Right lobe of liver (tissue), 4 donors: ENCODE measurements around the gene HNRNPLL.

ENCODE experiments used
- POLR2A ChIP-seq: fragments of 450-650 bp; IDR thresholded peaks from one replicate; pipeline ENCODE4 v1.6.1; 2017; ENCODE audit warnings: antibody characterized with exemption, mild to moderate bottlenecking
- TF ChIP-seq, protein P1 (sequence below), 4 donors: fragments of 200-600 bp in 3 of 4; fragments of 450-650 bp in 1 of 4; IDR thresholded peaks; one replicate each; pipeline versions ENCODE4 v1.5.1 to v1.8.0; 2016 to 2022; ENCODE audit warnings: antibody characterized with exemption in 4 of 4, mild to moderate bottlenecking in 2 of 4
- donor health status: DM: no; HTN: no; CAD: no.
- donor health status: DM: no; HTN: no; CAD: no.
- donor health status: DM: no; HTN: yes; CAD: no.

DNA sequence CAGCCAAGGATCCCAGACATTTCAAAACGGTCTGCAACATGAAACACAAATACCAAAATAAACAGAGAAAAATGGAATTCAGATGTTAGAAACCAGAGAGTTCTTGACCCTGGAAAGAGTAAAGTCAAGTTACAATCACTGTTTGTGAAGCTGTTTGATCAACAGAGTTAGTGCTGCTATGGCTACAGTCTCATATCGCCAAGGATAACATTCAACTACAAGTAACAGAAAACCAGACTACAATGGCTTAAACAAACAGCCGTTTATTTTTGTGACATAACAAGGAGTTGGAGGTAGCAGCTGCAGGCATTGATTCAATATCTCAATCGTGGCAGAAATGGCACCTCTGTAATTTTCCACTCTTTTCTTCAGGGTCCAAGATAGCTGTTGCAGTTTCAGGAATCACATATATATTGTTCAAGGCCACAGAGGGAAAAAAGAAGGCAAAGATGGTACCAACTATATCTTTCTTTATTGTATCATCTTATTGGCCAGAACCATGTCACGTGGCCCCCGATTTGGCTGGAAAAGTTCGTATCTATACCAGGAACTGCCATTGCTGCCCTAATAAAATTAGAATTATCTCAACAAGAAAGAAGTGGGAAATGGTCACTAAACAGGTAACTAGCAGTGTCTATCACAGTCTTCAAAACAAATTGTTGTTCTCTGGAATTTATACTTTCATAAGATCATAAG is 17.7 kb upstream of the HNRNPLL start:
- TF ChIP-seq, protein P1, sequence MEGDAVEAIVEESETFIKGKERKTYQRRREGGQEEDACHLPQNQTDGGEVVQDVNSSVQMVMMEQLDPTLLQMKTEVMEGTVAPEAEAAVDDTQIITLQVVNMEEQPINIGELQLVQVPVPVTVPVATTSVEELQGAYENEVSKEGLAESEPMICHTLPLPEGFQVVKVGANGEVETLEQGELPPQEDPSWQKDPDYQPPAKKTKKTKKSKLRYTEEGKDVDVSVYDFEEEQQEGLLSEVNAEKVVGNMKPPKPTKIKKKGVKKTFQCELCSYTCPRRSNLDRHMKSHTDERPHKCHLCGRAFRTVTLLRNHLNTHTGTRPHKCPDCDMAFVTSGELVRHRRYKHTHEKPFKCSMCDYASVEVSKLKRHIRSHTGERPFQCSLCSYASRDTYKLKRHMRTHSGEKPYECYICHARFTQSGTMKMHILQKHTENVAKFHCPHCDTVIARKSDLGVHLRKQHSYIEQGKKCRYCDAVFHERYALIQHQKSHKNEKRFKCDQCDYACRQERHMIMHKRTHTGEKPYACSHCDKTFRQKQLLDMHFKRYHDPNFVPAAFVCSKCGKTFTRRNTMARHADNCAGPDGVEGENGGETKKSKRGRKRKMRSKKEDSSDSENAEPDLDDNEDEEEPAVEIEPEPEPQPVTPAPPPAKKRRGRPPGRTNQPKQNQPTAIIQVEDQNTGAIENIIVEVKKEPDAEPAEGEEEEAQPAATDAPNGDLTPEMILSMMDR (IDR thresholded peaks at IDR 0.05) = no peak
- no peak for TF ChIP-seq POLR2A
